ENCODE measurements around the gene PICALM.

GRCh38 chr11:86087256-86087655 lies 18.4 kb upstream of the PICALM start:
- no peak for TF ChIP-seq SAFB (IDR thresholded peaks at IDR 0.05; ENCODE audit: borderline replicate concordance, low read depth, low read length)
- no peak for TF ChIP-seq SOX6 (IDR thresholded peaks at IDR 0.05)
- TF ChIP-seq POLR2A (conservative IDR thresholded peaks at IDR 0.05), result no peak
- TF ChIP-seq, protein P1, sequence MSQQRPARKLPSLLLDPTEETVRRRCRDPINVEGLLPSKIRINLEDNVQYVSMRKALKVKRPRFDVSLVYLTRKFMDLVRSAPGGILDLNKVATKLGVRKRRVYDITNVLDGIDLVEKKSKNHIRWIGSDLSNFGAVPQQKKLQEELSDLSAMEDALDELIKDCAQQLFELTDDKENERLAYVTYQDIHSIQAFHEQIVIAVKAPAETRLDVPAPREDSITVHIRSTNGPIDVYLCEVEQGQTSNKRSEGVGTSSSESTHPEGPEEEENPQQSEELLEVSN (IDR thresholded peaks at IDR 0.05; ENCODE audit: borderline replicate concordance in 1 of 2, extremely low read depth in 1 of 2, insufficient read depth in 1 of 2, insufficient read length in 1 of 2, low read depth in 1 of 2, low read length in 1 of 2, poor library complexity in 1 of 2, severe bottlenecking in 1 of 2), result no peak
- TF ChIP-seq SP2 (IDR thresholded peaks at IDR 0.05; ENCODE audit: extremely low read depth, low read depth, low read length, poor library complexity, severe bottlenecking), result no peak

Data from K562 (cell line).